H9 (cell line): Measurements from ENCODE around the gene TMEM39B. TPM values are rescaled to one million over a fixed set of nuclear protein-coding genes. Genes with fewer than 3 reads are reported as not detected.

ENCODE experiments used
- DNase-seq: peaks from one replicate; pipeline ENCODE4 v3.0.0-alpha.2; 2017
- H2AFZ ChIP-seq: one replicate; pipeline ENCODE4 v1.6.1; 2013; ENCODE audit warnings: mild to moderate bottlenecking, low read length, control low read depth, moderate library complexity
- H2AK5ac ChIP-seq: 2 replicates; pipeline ENCODE4 v1.6.1; 2013; ENCODE audit warnings: low read length, control low read depth, mixed read lengths; ENCODE audit not compliant: insufficient read length
- H2BK120ac ChIP-seq: one replicate; pipeline ENCODE4 v1.6.1; 2013; ENCODE audit warnings: low read depth, mild to moderate bottlenecking, low read length, control low read depth, inconsistent platforms; ENCODE audit not compliant: poor library complexity, severe bottlenecking
- H2BK12ac ChIP-seq: 2 replicates; pipeline ENCODE4 v1.6.1; 2013; ENCODE audit warnings: low read length, control low read depth, mixed read lengths, low read depth; ENCODE audit not compliant: insufficient read length
- H2BK15ac ChIP-seq: 2 replicates; pipeline ENCODE4 v1.6.1; 2013; ENCODE audit warnings: low read depth, low read length, control low read depth
- H2BK20ac ChIP-seq: one replicate; pipeline ENCODE4 v1.6.1; 2013; ENCODE audit warnings: low read depth, mild to moderate bottlenecking, low read length, control low read depth, inconsistent platforms; ENCODE audit not compliant: poor library complexity, severe bottlenecking
- H2BK5ac ChIP-seq: 2 replicates; pipeline ENCODE4 v1.6.1; 2013; ENCODE audit warnings: low read length, control low read depth, mixed read lengths; ENCODE audit not compliant: insufficient read length
- H3K14ac ChIP-seq: 2 replicates; pipeline ENCODE4 v1.6.1; 2013; ENCODE audit warnings: low read length, control low read depth; ENCODE audit not compliant: insufficient read depth
- H3K18ac ChIP-seq: 2 replicates; pipeline ENCODE4 v1.6.1; 2013; ENCODE audit warnings: low read depth, mild to moderate bottlenecking, mixed read lengths, low read length, control low read depth; ENCODE audit not compliant: insufficient read length
- H3K23ac ChIP-seq: 2 replicates; pipeline ENCODE4 v1.6.1; 2013; ENCODE audit warnings: low read length, control low read depth, mixed read lengths, low read depth; ENCODE audit not compliant: insufficient read length
- H3K23me2 ChIP-seq: 2 replicates; pipeline ENCODE4 v1.6.1; 2013; ENCODE audit warnings: low read depth, mild to moderate bottlenecking, mixed read lengths, low read length, control low read depth; ENCODE audit not compliant: insufficient read length, poor library complexity, severe bottlenecking
- H3K27ac ChIP-seq: 2 replicates; pipeline ENCODE4 v1.5.1; 2013; ENCODE audit warnings: low read length, control low read depth, mixed read lengths, low read depth; ENCODE audit not compliant: insufficient read length
- H3K27me3 ChIP-seq: 2 replicates; pipeline ENCODE4 v1.6.1; 2013; ENCODE audit warnings: low read length, control low read depth, inconsistent platforms; ENCODE audit not compliant: insufficient read depth
- H3K4ac ChIP-seq: 2 replicates; pipeline ENCODE4 v1.6.1; 2013; ENCODE audit warnings: low read depth, mild to moderate bottlenecking, control low read depth, inconsistent platforms, low read length, moderate library complexity
- H3K4me1 ChIP-seq: 2 replicates; pipeline ENCODE4 v1.6.1; 2013; ENCODE audit warnings: low read length, control low read depth, inconsistent platforms; ENCODE audit not compliant: insufficient read depth
- H3K4me2 ChIP-seq: 2 replicates; pipeline ENCODE4 v1.6.1; 2013; ENCODE audit warnings: low read length, control low read depth, mixed read lengths; ENCODE audit not compliant: insufficient read length, insufficient read depth
- H3K56ac ChIP-seq: 2 replicates; pipeline ENCODE4 v1.6.1; 2013; ENCODE audit warnings: low read depth, mild to moderate bottlenecking, mixed read lengths, low read length, control low read depth; ENCODE audit not compliant: insufficient read length
- H3K79me1 ChIP-seq: 2 replicates; pipeline ENCODE4 v1.6.1; 2013; ENCODE audit warnings: low read depth, mild to moderate bottlenecking, moderate library complexity, low read length, control low read depth, inconsistent platforms; ENCODE audit not compliant: insufficient read depth, poor library complexity, severe bottlenecking
- H3K79me2 ChIP-seq: 2 replicates; pipeline ENCODE4 v1.6.1; 2013; ENCODE audit warnings: low read length, control low read depth, inconsistent platforms; ENCODE audit not compliant: insufficient read depth
- H3K9ac ChIP-seq: 2 replicates; pipeline ENCODE4 v1.6.1; 2013; ENCODE audit warnings: low read length, control low read depth, mixed read lengths; ENCODE audit not compliant: insufficient read length; ENCODE audit errors: extremely low read depth
- H3K9me3 ChIP-seq: one replicate; pipeline ENCODE4 v1.6.1; 2013; ENCODE audit warnings: low read depth, low read length, inconsistent platforms; ENCODE audit not compliant: control insufficient read depth
- H3T11ph ChIP-seq: one replicate; pipeline ENCODE4 v1.6.1; 2013; ENCODE audit warnings: mild to moderate bottlenecking, low read length, control low read depth, inconsistent platforms
- H4K20me1 ChIP-seq: one replicate; pipeline ENCODE4 v1.6.1; 2013; ENCODE audit not compliant: control insufficient read depth, insufficient read length, insufficient read depth
- H4K5ac ChIP-seq: 2 replicates; pipeline ENCODE4 v1.6.1; 2013; ENCODE audit warnings: low read depth, mild to moderate bottlenecking, mixed read lengths, low read length, control low read depth; ENCODE audit not compliant: insufficient read length
- H4K8ac ChIP-seq: replicated peaks from 2 replicates; pipeline ENCODE4 v1.6.1; 2013; ENCODE audit warnings: low read length, control low read depth, mixed read lengths, low read depth; ENCODE audit not compliant: insufficient read length
- H4K91ac ChIP-seq: 2 replicates; pipeline ENCODE4 v1.6.1; 2013; ENCODE audit warnings: low read depth, mild to moderate bottlenecking, moderate library complexity, mixed read lengths, low read length, control low read depth; ENCODE audit not compliant: insufficient read length
- H3K27ac Mint-ChIP-seq, 3 experiments: 2 replicates in 2 of 3; 3 replicates in 1 of 3; pipeline ENCODE4 v1.8.0; 2020 to 2021; ENCODE audit warnings: mixed read lengths in 3 of 3, mild to moderate bottlenecking in 1 of 3, moderate library complexity in 1 of 3
- H3K27me3 Mint-ChIP-seq: 2 replicates; pipeline ENCODE4 v1.8.0; 2021; ENCODE audit warnings: low read depth, mild to moderate bottlenecking, moderate library complexity, mixed read lengths
- H3K36me3 Mint-ChIP-seq, 3 experiments: 2 replicates in 2 of 3; 3 replicates in 1 of 3; pipeline ENCODE4 v1.8.0; 2020 to 2021; ENCODE audit warnings: low read depth in 3 of 3, mixed read lengths in 3 of 3; ENCODE audit not compliant: insufficient read depth in 1 of 3
- H3K4me1 Mint-ChIP-seq, 2 experiments: 2 replicates each; pipeline ENCODE4 v1.8.0; 2020; ENCODE audit warnings: mixed read lengths in 2 of 2
- H3K4me3 Mint-ChIP-seq, 2 experiments: 2 replicates in 1 of 2; 3 replicates in 1 of 2; pipeline ENCODE4 v1.8.0; 2020 to 2021; ENCODE audit warnings: mild to moderate bottlenecking in 2 of 2, mixed read lengths in 2 of 2, moderate library complexity in 1 of 2
- H3K9me3 Mint-ChIP-seq, 2 experiments: 2 replicates in 1 of 2; 3 replicates in 1 of 2; pipeline ENCODE4 v1.8.0; 2020; ENCODE audit warnings: mild to moderate bottlenecking in 2 of 2, mixed read lengths in 2 of 2, moderate library complexity in 1 of 2
- CTCF ChIP-seq: fragments of 200-600 bp; sonication (generic); conservative IDR thresholded peaks from 3 replicates; pipeline ENCODE4 v1.8.0; 2021; ENCODE audit warnings: antibody characterized with exemption, mild to moderate bottlenecking
- WGBS: extraction: QIAGEN DNeasy Blood & Tissue Kit; methylation state at CpG from one replicate; pipeline ENCODE4 v1.1.7; 2013; ENCODE audit warnings: missing lambda C conversion rate, low lambda C conversion rate, mixed read lengths; ENCODE audit not compliant: insufficient read length; ENCODE audit errors: extremely low coverage; 5-methylcytosine and 5-hydroxymethylcytosine counted together
- total RNA-seq: library from RNA; stranded (reverse); gene quantifications from 2 replicates; pipeline ENCODE4 v1.2.1, GENCODE V29; 2021

Gene TMEM39B
- total RNA-seq, 1 experiment from 2014 or later: 27.4 TPM

- no peak for DNase-seq
- Mint-ChIP-seq H3K27me3 (no peaks in the 10 kb centered on the region), H3K4me1 (no peaks in the 10 kb centered on the region), H3K4me3 (no peak overlapping the region), H3K36me3 (peaks cover 40 to 78% (median 42%) of the 10 kb centered on the region in 3 experiments), H3K9me3 (no peaks in the 10 kb centered on the region), H3K27ac (no peak overlapping the region)
- Histone ChIP-seq H2BK5ac (no peak overlapping the region), H3K14ac (no peak overlapping the region), H3K79me1 (peaks cover 2% of the 10 kb centered on the region), H3K56ac (no peak overlapping the region), H2BK15ac (no peak overlapping the region), H3K18ac (no peak overlapping the region), H3K27me3 (no peaks in the 10 kb centered on the region), H3T11ph (no peak overlapping the region), H2BK20ac (no peak overlapping the region), H3K23ac (no peak overlapping the region), H3K4ac (no peak overlapping the region), H3K4me1 (no peaks in the 10 kb centered on the region), H4K20me1 (peaks cover 3% of the 10 kb centered on the region), H3K9ac (no peak overlapping the region), H3K79me2 (no peaks in the 10 kb centered on the region), H3K27ac (no peak overlapping the region), H4K5ac (no peak overlapping the region), H2BK12ac (no peak overlapping the region), H4K8ac (no peak overlapping the region), H4K91ac (no peak overlapping the region), H2AFZ (no peak overlapping the region), H3K4me2 (no peak overlapping the region), H2AK5ac (no peak overlapping the region), H2BK120ac (no peak overlapping the region), H3K23me2 (no peaks in the 10 kb centered on the region), H3K9me3 (no peaks in the 10 kb centered on the region)
- WGBS: no CpG with 5 or more reads among the region's 2 CpGs
- no peak for TF ChIP-seq CTCF
Measured at GRCh38 chr1:32048440-32048839, 24.3 kb upstream of the TMEM39B start.
